ENCODE results near the gene ITIH6.
A peak's percentile ranks its signal among the peaks of the same experiment; 100 is the strongest.
"Not testable (repeated sequence)": the region's sequence is repeated elsewhere in the genome, so short reads cannot be mapped to it uniquely, and the experiment has no call there.

Gene ITIH6

GRCh38 chrX:54818221-54818620 lies 20.2 kb upstream of the ITIH6 start:
- no peak for DNase-seq (ENCODE audit: low spot score)
- H3K9me3 Mint-ChIP-seq = no peaks in the 10 kb centered on the region
- peaks cover 21% of the 10 kb centered on the region for H3K36me3 Mint-ChIP-seq (ENCODE audit: low read depth)
- no peaks in the 10 kb centered on the region for H3K27me3 Mint-ChIP-seq (ENCODE audit: low read depth)
- H3K27ac Mint-ChIP-seq = no peak overlapping the region
- H3K4me1 Mint-ChIP-seq (ENCODE audit: low read depth) = no peaks in the 10 kb centered on the region
- H3K4me3 Mint-ChIP-seq = no peak overlapping the region

GRCh38 chrX:54817220-54817820 lies 19.3 kb upstream of the ITIH6 start:
- peaks cover 21% of the 10 kb centered on the region for H3K36me3 Mint-ChIP-seq (ENCODE audit: low read depth)

GRCh38 chrX:54812306-54812705 lies 14.3 kb upstream of the ITIH6 start:
- Mint-ChIP-seq H3K27ac (no peak overlapping the region), H3K27me3 (ENCODE audit: low read depth) (peaks cover 5% of the 10 kb centered on the region), H3K4me1 (ENCODE audit: low read depth) (peaks cover 13% of the 10 kb centered on the region), H3K9me3 (no peaks in the 10 kb centered on the region), H3K4me3 (no peak overlapping the region), H3K36me3 (ENCODE audit: low read depth) (peaks cover 31% of the 10 kb centered on the region)
- no peak for DNase-seq (ENCODE audit: low spot score)

More at GRCh38 chrX:54817220-54817820, 19.3 kb upstream of the ITIH6 start:
- H3K27ac Mint-ChIP-seq = no peak overlapping the region
- no peak for DNase-seq (ENCODE audit: low spot score)
- no peaks in the 10 kb centered on the region for H3K4me1 Mint-ChIP-seq (ENCODE audit: low read depth)
- no peak overlapping the region for H3K4me3 Mint-ChIP-seq
- no peaks in the 10 kb centered on the region for H3K27me3 Mint-ChIP-seq (ENCODE audit: low read depth)
- H3K9me3 Mint-ChIP-seq = no peaks in the 10 kb centered on the region

- Mint-ChIP-seq H3K4me1 (ENCODE audit: low read depth) (peaks cover 13% of the 10 kb centered on the region), H3K9me3 (no peaks in the 10 kb centered on the region), H3K36me3 (ENCODE audit: low read depth) (peaks cover 30% of the 10 kb centered on the region), H3K27me3 (ENCODE audit: low read depth) (peaks cover 10% of the 10 kb centered on the region), H3K27ac (no peak overlapping the region), H3K4me3 (peak overlapping the region; percentile 24)
- no peak for DNase-seq (ENCODE audit: low spot score)
Observed at GRCh38 chrX:54811301-54811885, 13.3 kb upstream of the ITIH6 start.

GRCh38 chrX:54810532-54810931 lies 12.5 kb upstream of the ITIH6 start:
- H3K27ac Mint-ChIP-seq = no peak overlapping the region
- no peak overlapping the region for H3K4me3 Mint-ChIP-seq
- peaks cover 13% of the 10 kb centered on the region for H3K4me1 Mint-ChIP-seq (ENCODE audit: low read depth)
- peaks cover 21% of the 10 kb centered on the region for H3K36me3 Mint-ChIP-seq (ENCODE audit: low read depth)
- peaks cover 16% of the 10 kb centered on the region for H3K27me3 Mint-ChIP-seq (ENCODE audit: low read depth)
- no peaks in the 10 kb centered on the region for H3K9me3 Mint-ChIP-seq
- no peak for DNase-seq (ENCODE audit: low spot score)

GRCh38 chrX:54808605-54809483 lies 10.8 kb upstream of the ITIH6 start:
- H3K9me3 Mint-ChIP-seq = no peaks in the 10 kb centered on the region
- H3K4me1 Mint-ChIP-seq (ENCODE audit: low read depth) = peaks cover 13% of the 10 kb centered on the region
- peak; percentile 90 for DNase-seq (ENCODE audit: low spot score)
- peaks cover 16% of the 10 kb centered on the region for H3K36me3 Mint-ChIP-seq (ENCODE audit: low read depth)
- H3K27me3 Mint-ChIP-seq (ENCODE audit: low read depth) = peaks cover 22% of the 10 kb centered on the region
- peak overlapping the region; percentile 85 for H3K27ac Mint-ChIP-seq
- H3K4me3 Mint-ChIP-seq = peak overlapping the region; percentile 93

- H3K4me1 Mint-ChIP-seq (ENCODE audit: low read depth) = peaks cover 13% of the 10 kb centered on the region
- no peaks in the 10 kb centered on the region for H3K9me3 Mint-ChIP-seq
- H3K27ac Mint-ChIP-seq = peak overlapping the region; percentile 85
- peaks cover 10% of the 10 kb centered on the region for H3K36me3 Mint-ChIP-seq (ENCODE audit: low read depth)
- H3K27me3 Mint-ChIP-seq (ENCODE audit: low read depth) = peaks cover 22% of the 10 kb centered on the region
- no peak for DNase-seq (ENCODE audit: low spot score)
- H3K4me3 Mint-ChIP-seq = peak overlapping the region; percentile 93
Observed at GRCh38 chrX:54808109-54808604, 10.1 kb upstream of the ITIH6 start.

GRCh38 chrX:54807524-54808108 lies 9.6 kb upstream of the ITIH6 start, which contains the start of gene MAGED2:
MAGED2 (plus strand) TSS chrX:54807745; CDS start chrX:54809332, 1,587 bp downstream.
- DNase-seq (ENCODE audit: low spot score) = no peak
- Mint-ChIP-seq H3K27me3 (ENCODE audit: low read depth) (peaks cover 22% of the 10 kb centered on the region), H3K9me3 (no peaks in the 10 kb centered on the region), H3K27ac (peak within 1 kb of the TSS; percentile 85), H3K4me3 (peak within 1 kb of the TSS; percentile 93), H3K4me1 (ENCODE audit: low read depth) (peaks cover 13% of the 10 kb centered on the region), H3K36me3 (ENCODE audit: low read depth) (peaks cover 10% of the 10 kb centered on the region)

GRCh38 chrX:54799046-54799445 lies 991 bp upstream of the ITIH6 start:
- Mint-ChIP-seq H3K4me3 (no peak overlapping the region), H3K27me3 (ENCODE audit: low read depth) (peaks cover 10% of the 10 kb centered on the region), H3K36me3 (ENCODE audit: low read depth) (no peaks in the 10 kb centered on the region), H3K9me3 (no peaks in the 10 kb centered on the region), H3K4me1 (ENCODE audit: low read depth) (no peaks in the 10 kb centered on the region), H3K27ac (no peak overlapping the region)
- DNase-seq (ENCODE audit: low spot score) = no peak

- no peak for DNase-seq (ENCODE audit: low spot score)
- Mint-ChIP-seq H3K27ac (no peak overlapping the region), H3K9me3 (no peaks in the 10 kb centered on the region), H3K4me1 (ENCODE audit: low read depth) (no peaks in the 10 kb centered on the region), H3K27me3 (ENCODE audit: low read depth) (peaks cover 9% of the 10 kb centered on the region), H3K36me3 (ENCODE audit: low read depth) (no peaks in the 10 kb centered on the region), H3K4me3 (no peak overlapping the region)
Observed at GRCh38 chrX:54794795-54795194, 3.3 kb downstream of the ITIH6 start.

- Mint-ChIP-seq H3K4me1 (ENCODE audit: low read depth) (no peaks in the 10 kb centered on the region), H3K4me3 (no peak overlapping the region), H3K36me3 (ENCODE audit: low read depth) (no peaks in the 10 kb centered on the region), H3K27me3 (ENCODE audit: low read depth) (peaks cover 5% of the 10 kb centered on the region), H3K9me3 (no peaks in the 10 kb centered on the region), H3K27ac (no peak overlapping the region)
- no peak for DNase-seq (ENCODE audit: low spot score)
Observed at GRCh38 chrX:54794028-54794427, 4.0 kb downstream of the ITIH6 start.

- not testable (repeated sequence) for H3K4me3 Mint-ChIP-seq
Observed at GRCh38 chrX:54789405-54789804, 8.7 kb downstream of the ITIH6 start.

GRCh38 chrX:54788446-54788845 lies 9.6 kb downstream of the ITIH6 start:
- DNase-seq (ENCODE audit: low spot score) = no peak
- no peak overlapping the region for H3K4me3 Mint-ChIP-seq
- H3K27me3 Mint-ChIP-seq (ENCODE audit: low read depth) = peaks cover 2% of the 10 kb centered on the region
- H3K9me3 Mint-ChIP-seq = no peaks in the 10 kb centered on the region
- H3K27ac Mint-ChIP-seq = no peak overlapping the region
- H3K4me1 Mint-ChIP-seq (ENCODE audit: low read depth) = no peaks in the 10 kb centered on the region
- H3K36me3 Mint-ChIP-seq (ENCODE audit: low read depth) = no peaks in the 10 kb centered on the region

More at GRCh38 chrX:54789405-54789804, 8.7 kb downstream of the ITIH6 start:
- not testable (repeated sequence) for H3K27ac Mint-ChIP-seq; H3K4me1 Mint-ChIP-seq (ENCODE audit: low read depth); H3K36me3 Mint-ChIP-seq (ENCODE audit: low read depth); DNase-seq (ENCODE audit: low spot score); H3K9me3 Mint-ChIP-seq; H3K27me3 Mint-ChIP-seq (ENCODE audit: low read depth)

- no peaks in the 10 kb centered on the region for H3K9me3 Mint-ChIP-seq
- DNase-seq (ENCODE audit: low spot score) = no peak
- H3K36me3 Mint-ChIP-seq (ENCODE audit: low read depth) = no peaks in the 10 kb centered on the region
- H3K4me1 Mint-ChIP-seq (ENCODE audit: low read depth) = no peaks in the 10 kb centered on the region
- peaks cover 2% of the 10 kb centered on the region for H3K27me3 Mint-ChIP-seq (ENCODE audit: low read depth)
- H3K27ac Mint-ChIP-seq = no peak overlapping the region
- no peak overlapping the region for H3K4me3 Mint-ChIP-seq
Observed at GRCh38 chrX:54786967-54787366, 11.1 kb downstream of the ITIH6 start.
